NCI-H748 (cell line): ENCODE results near the gene WDR33.

Experiments
- DNase-seq: peaks from one replicate; lab custom pipeline; 2025; ENCODE audit not compliant: unreplicated experiment; lab: John Stamatoyannopoulos, UW

The WDR33 gene

DNA sequence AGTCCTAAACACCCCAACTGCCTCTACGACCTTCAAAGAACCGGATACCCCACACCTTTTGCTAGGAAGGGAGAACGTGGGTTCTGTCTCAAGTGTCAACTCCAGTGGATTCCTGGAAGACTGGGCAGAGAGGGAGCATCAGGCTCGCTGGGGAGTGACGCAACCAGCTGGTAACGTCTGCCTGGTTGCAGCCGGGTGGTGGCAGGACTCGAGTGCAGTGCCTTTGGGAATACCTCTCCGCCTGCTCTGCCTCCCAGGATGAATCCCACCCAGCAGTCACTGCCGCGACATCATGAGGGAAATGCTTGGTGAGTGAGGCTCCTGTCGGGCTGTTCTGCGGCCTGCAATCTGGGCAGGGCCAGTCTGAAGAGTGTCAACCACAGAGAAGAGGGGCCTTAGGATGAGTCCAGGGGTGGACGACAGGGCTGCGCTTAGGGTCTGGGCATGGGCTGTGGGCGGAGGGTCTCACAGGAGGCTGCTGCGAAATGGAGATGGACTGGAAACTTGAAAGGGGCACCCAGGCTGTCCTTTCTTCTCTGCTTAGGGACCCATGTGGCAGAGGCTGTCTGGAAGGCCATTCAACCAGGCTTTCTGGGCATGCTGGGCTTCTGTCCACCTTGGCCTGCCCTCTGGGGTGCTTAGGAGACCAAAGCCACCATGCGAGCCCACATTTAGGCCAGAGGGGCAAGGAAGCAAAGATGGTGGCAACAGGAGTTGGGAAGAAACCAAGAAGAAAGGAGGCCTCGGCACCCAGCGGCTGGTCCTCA, 152.1 kb downstream of the WDR33 start:
- DNase-seq = no peak

DNA sequence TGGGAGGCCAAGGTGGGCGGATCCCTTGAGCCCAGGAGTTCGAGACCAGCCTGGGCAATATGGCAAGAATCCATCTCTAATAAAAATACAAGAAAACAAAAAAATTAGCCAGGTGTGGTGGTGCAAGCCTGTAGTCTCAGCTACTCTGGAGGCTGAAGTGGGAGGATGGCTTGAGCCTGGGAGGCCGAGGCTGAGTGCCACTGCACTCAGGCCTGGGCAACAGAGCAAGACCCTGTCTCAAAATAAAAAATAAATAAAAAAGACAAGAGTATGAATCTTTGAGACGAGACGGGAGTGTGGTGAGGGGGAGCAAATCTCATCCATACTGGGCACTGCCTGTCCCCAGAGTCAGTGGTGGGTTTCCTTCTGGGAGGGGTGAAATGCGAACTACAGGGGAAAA, 152.8 kb downstream of the WDR33 start:
- no peak for DNase-seq

- DNase-seq = no peak
Observed at GRCh38 chr2:127657232-127657595, 153.8 kb downstream of the WDR33 start.

DNA sequence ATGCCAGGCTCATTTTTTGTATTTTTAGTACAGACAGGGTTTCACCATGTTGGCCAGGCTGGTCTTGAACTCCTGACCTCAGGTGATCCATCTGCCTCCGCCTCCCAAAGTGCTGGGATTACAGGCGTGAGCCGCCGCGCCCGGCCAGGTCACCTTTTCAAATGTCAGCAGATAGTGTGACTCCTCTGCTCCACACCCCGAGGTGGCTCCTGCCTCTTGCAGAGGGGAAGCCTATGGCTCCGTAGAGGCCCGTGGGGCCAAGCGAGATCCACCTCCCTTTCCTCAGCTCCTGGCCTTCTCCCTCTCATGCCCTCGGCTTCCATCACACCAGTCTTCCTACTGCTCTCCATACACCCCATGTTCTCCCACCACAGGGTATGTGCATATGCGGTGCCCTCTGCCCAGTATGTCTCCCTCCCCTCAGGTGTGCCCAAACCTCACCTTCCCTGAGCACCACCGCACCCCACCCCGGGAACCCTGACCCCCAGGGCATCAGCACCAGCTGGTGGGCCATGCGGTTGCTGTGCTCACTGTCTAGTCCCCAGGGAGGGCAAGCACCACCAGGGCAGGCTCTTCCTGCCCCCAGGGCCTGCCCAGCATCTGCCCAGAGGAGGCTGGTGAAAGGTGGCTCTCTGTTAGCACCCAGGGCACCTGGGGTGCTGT, 154.3 kb downstream of the WDR33 start:
- DNase-seq = no peak

- no peak for DNase-seq
Observed at GRCh38 chr2:127655209-127656073, 155.5 kb downstream of the WDR33 start.

- no peak for DNase-seq
Observed at GRCh38 chr2:127654838-127655175, 156.2 kb downstream of the WDR33 start.

GRCh38 chr2:127654084-127654837, 156.7 kb downstream of the WDR33 start:
- no peak for DNase-seq

- no peak for DNase-seq
Observed at GRCh38 chr2:127653421-127654083, 157.4 kb downstream of the WDR33 start.

DNA sequence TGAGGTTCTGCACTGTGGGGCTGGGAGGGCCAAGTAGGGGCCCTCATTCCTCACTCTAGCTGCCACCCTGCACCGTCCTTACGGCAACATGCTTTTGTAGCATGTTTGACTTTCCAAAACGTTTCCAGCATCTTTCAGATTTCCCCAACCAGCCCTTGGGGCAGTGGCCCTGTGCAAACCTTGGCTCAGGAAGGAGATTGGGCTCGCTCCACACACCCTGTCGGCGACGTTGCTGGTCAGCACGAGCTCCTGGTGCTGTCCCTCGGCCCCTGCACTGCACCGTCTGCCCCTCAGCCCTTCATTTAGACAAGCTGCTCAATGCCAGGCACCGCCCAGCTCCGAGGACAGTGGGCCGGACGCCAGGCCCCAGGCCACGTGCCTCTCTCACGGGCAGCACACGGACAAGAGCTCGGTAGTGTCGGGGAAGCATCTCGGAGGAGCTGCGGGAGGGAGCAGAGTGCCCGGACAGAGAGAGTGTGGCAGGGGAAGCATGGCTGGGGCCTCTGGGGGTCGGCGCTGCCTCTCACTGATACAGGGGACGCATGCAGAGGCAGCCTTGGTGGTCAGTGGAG, 158.1 kb downstream of the WDR33 start:
- DNase-seq = no peak

DNA sequence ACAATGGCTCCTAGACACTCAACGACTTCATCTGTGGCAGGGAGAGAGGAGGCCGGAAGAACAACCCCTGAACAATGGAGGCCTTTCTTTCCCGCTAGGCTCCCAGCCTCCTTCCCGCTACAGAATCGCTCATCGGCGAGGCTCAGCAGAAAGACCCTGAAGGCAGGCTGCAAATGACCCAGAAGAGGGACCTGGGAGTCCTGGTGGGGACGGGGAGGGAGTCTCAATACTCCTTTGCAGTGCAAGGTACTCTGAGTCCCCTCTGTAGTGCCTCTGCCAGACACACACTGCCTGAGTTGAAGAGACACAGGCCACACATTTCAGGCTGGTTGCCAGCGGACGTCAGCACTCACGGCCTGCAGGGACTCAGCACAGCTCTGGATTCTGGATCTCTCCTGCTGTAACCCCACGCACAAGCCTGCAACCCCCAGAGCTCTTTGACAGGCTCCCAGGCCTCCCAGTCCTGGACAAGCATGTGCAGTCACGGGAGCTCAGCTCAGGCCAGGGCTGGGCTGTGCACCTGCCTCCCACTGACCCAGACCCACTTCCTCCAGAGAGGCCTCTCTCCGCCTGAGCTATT, 158.9 kb downstream of the WDR33 start:
- DNase-seq = no peak

GRCh38 chr2:127651381-127651809, 159.6 kb downstream of the WDR33 start:
- no peak for DNase-seq
